ENCODE measurements around the gene EIF4EBP2. TPM values are rescaled to one million over a fixed set of nuclear protein-coding genes. Genes with fewer than 3 reads are reported as not detected.

EIF4EBP2 gene
- total RNA-seq, 1 experiment from 2014 or later, result 166 TPM

- TF ChIP-seq CTCF (IDR thresholded peaks at IDR 0.05; ENCODE audit: insufficient read depth in 1 of 2, low read depth in 1 of 2, low read length in 1 of 2, severe bottlenecking in 1 of 2, unreplicated experiment in 1 of 2), result no peak
- H3K27me3 ChIP-seq (replicated peaks; ENCODE audit: control insufficient read depth, insufficient read depth, low read length), result no peaks in the 10 kb centered on the region
Observed at GRCh38 chr10:70474780-70475179, 70.8 kb downstream of the EIF4EBP2 start.

DNA sequence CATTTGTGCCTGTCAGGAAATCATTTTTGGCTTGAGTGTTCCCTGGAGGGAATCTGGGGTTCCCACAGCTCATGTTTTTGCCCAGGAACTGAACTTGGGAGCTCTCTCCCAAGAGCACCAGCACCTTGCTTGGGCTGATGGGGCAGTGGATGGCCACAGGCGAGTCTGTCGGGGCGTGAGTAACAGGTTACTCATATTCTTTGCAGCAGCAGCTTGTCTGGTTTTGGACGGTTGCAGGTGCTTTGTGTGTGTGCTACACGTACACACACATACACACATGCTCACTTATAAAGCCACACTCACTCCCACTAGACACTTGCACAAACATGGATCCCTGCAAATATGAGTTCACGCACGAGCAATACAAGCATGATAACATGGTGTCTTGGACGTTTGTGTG is 71.7 kb downstream of the EIF4EBP2 start:
- no peak for DNase-seq
- POLR2A ChIA-PET, result no interaction called here
- no TSS peak for BruUV-seq (replicated peaks)
- no peaks in the 10 kb centered on the region for H3K36me3 Mint-ChIP-seq (ENCODE audit: insufficient read depth, unreplicated experiment)
- no peaks in the 10 kb centered on the region for H3K36me3 ChIP-seq (ENCODE audit: control insufficient read depth, insufficient read depth, low read length)
- CTCF ChIA-PET, result interaction anchor here (0.6 to 0.7 kb wide), 3 partner anchors 21 to 329 kb away, joined by 3 to 4 read pairs (median 3); partner anchors contain the start of gene TYSND1
- no peak for TF ChIP-seq CTCF (IDR thresholded peaks at IDR 0.05; ENCODE audit: insufficient read depth in 1 of 2, low read depth in 1 of 2, low read length in 1 of 2, severe bottlenecking in 1 of 2, unreplicated experiment in 1 of 2)
- no peaks in the 10 kb centered on the region for H3K27me3 Mint-ChIP-seq (ENCODE audit: insufficient read depth, unreplicated experiment)
- no peak overlapping the region for H3K27ac Mint-ChIP-seq (ENCODE audit: unreplicated experiment)
- no peaks in the 10 kb centered on the region for H3K9me3 Mint-ChIP-seq (ENCODE audit: unreplicated experiment)
- intact Hi-C loops (cut with micrococcal nuclease; ENCODE audit: unreplicated experiment), result no loop called here
- peaks cover 16% of the 10 kb centered on the region for H3K4me1 ChIP-seq
- no peaks in the 10 kb centered on the region for H3K9me3 ChIP-seq
- H3K4me3 ChIP-seq (ENCODE audit: low read depth, low read length), result no peak overlapping the region
- no peak overlapping the region for H3K4me3 Mint-ChIP-seq (ENCODE audit: unreplicated experiment)
- no peaks in the 10 kb centered on the region for H3K27me3 ChIP-seq (replicated peaks; ENCODE audit: control insufficient read depth, insufficient read depth, low read length)
- peaks cover 9% of the 10 kb centered on the region for H3K4me1 Mint-ChIP-seq (ENCODE audit: low read depth, unreplicated experiment)

More at GRCh38 chr10:70474780-70475179, 70.8 kb downstream of the EIF4EBP2 start:
- Mint-ChIP-seq H3K27ac (ENCODE audit: unreplicated experiment) (no peak overlapping the region), H3K36me3 (ENCODE audit: insufficient read depth, unreplicated experiment) (no peaks in the 10 kb centered on the region), H3K27me3 (ENCODE audit: insufficient read depth, unreplicated experiment) (no peaks in the 10 kb centered on the region), H3K9me3 (ENCODE audit: unreplicated experiment) (no peaks in the 10 kb centered on the region), H3K4me1 (ENCODE audit: low read depth, unreplicated experiment) (peaks cover 5% of the 10 kb centered on the region), H3K4me3 (ENCODE audit: unreplicated experiment) (no peak overlapping the region)
- no peak for DNase-seq
- no peak overlapping the region for H3K4me3 ChIP-seq (ENCODE audit: low read depth, low read length)
- intact Hi-C loops (cut with micrococcal nuclease; ENCODE audit: unreplicated experiment), result no loop called here
- ChIA-PET CTCF (no interaction called here), POLR2A (no interaction called here)
- no peaks in the 10 kb centered on the region for H3K9me3 ChIP-seq
- H3K36me3 ChIP-seq (ENCODE audit: control insufficient read depth, insufficient read depth, low read length), result no peaks in the 10 kb centered on the region
- peaks cover 16% of the 10 kb centered on the region for H3K4me1 ChIP-seq
- BruUV-seq (replicated peaks), result no TSS peak

DNA sequence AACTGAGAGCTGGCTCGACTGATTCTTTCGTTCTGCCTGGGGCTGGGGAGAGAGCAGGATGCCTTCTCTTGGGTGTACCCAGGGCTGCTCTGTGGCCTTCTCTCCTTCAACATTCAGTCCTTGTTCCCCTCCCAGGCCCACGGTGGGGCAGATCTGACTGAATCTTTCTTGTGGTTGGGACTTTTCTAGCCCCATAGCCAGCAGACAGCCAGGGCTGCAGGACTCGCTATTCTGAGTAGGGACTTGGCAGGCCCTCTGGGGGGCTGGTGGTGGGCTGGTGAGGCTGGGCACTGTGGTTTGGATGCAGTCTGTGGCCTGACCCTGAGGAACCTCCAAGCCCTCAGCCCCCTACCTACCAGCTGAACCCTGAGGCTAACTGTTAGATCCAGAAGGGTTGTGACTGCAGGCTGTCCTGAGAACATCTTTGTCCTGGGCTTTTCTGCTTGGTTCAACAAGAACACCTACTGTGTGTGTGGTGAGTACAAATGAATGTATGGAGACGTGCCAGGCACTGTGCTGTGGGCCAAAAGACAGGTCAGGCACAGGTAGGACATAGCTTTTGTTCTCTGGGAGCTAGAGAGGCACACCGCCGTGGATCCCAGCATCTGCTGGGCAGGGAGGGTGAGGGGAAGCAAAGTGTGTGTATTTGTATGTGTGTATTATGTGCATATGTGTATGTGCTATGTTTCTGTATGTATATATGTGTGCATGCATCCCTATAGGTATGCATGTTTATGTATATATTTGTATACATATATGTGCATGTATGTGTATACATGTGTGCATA is 72.5 kb downstream of the EIF4EBP2 start:
- no peaks in the 10 kb centered on the region for H3K27me3 ChIP-seq (replicated peaks; ENCODE audit: control insufficient read depth, insufficient read depth, low read length)
- H3K4me1 ChIP-seq, result peaks cover 16% of the 10 kb centered on the region
- ChIA-PET CTCF (interaction anchor here (0.6 to 3.5 kb wide), 4 partner anchors 15 to 330 kb away, joined by 3 to 14 read pairs (median 4); partner anchors contain the start of gene TYSND1), POLR2A (no interaction called here)
- no peaks in the 10 kb centered on the region for H3K36me3 ChIP-seq (ENCODE audit: control insufficient read depth, insufficient read depth, low read length)
- DNase-seq, result no peak
- BruUV-seq (replicated peaks), result no TSS peak
- H3K9me3 ChIP-seq, result no peaks in the 10 kb centered on the region
- no peak for TF ChIP-seq CTCF (IDR thresholded peaks at IDR 0.05; ENCODE audit: insufficient read depth in 1 of 2, low read depth in 1 of 2, low read length in 1 of 2, severe bottlenecking in 1 of 2, unreplicated experiment in 1 of 2)
- intact Hi-C loops (cut with micrococcal nuclease; ENCODE audit: unreplicated experiment), result loop anchor here (1.0 kb wide), 1 partner anchor 11 kb away; no protein-coding TSS in a partner anchor
- Mint-ChIP-seq H3K4me1 (ENCODE audit: low read depth, unreplicated experiment) (peaks cover 9% of the 10 kb centered on the region), H3K36me3 (ENCODE audit: insufficient read depth, unreplicated experiment) (no peaks in the 10 kb centered on the region), H3K27ac (ENCODE audit: unreplicated experiment) (no peak overlapping the region), H3K4me3 (ENCODE audit: unreplicated experiment) (peak overlapping the region; percentile 87), H3K9me3 (ENCODE audit: unreplicated experiment) (no peaks in the 10 kb centered on the region), H3K27me3 (ENCODE audit: insufficient read depth, unreplicated experiment) (no peaks in the 10 kb centered on the region)
- no peak overlapping the region for H3K4me3 ChIP-seq (ENCODE audit: low read depth, low read length)
